ENCODE data around the gene CHST8.

The CHST8 gene

GRCh38 chr19:33780746-33781145 is 159.0 kb downstream of the CHST8 start:
- no peak for TF ChIP-seq CTCF (IDR thresholded peaks at IDR 0.05; ENCODE audit: low read length)
- no peak for TF ChIP-seq EZH2phosphoT487 (IDR thresholded peaks at IDR 0.05; ENCODE audit: low read length)
- no peak for TF ChIP-seq EZH2 (optimal IDR thresholded peaks at IDR 0.05; ENCODE audit: low read depth, low read length)
- Histone ChIP-seq H3K9me2 (replicated peaks; ENCODE audit: insufficient read depth, low read length) (no peaks in the 10 kb centered on the region), H4K20me1 (ENCODE audit: insufficient read depth, low read length) (no peaks in the 10 kb centered on the region), H3K9me3 (replicated peaks; ENCODE audit: insufficient read depth, low read length) (no peaks in the 10 kb centered on the region), H2AFZ (ENCODE audit: low read length) (no peak overlapping the region), H3K4me2 (ENCODE audit: low read depth, low read length) (no peak overlapping the region), H3K4me3 (ENCODE audit: low read length) (no peak overlapping the region), H3K9ac (ENCODE audit: low read length) (no peak overlapping the region), H3K27ac (ENCODE audit: low read length) (no peak overlapping the region), H3K36me3 (replicated peaks; ENCODE audit: insufficient read depth, low read length) (no peaks in the 10 kb centered on the region), H3K4me1 (ENCODE audit: low read length) (no peaks in the 10 kb centered on the region), H3K79me2 (ENCODE audit: low read length) (no peaks in the 10 kb centered on the region), H3F3A (ENCODE audit: insufficient read depth, low read length) (no peaks in the 10 kb centered on the region), H3K27me3 (replicated peaks; ENCODE audit: insufficient read depth, low read length) (peaks cover 67% of the 10 kb centered on the region)
- DNase-seq = no peak

- H3K27me3 ChIP-seq (replicated peaks; ENCODE audit: insufficient read depth, low read length) = peaks cover 72% of the 10 kb centered on the region
- H3K4me1 ChIP-seq (ENCODE audit: low read length) = no peaks in the 10 kb centered on the region
- H3K4me2 ChIP-seq (ENCODE audit: low read depth, low read length) = no peak overlapping the region
- no peaks in the 10 kb centered on the region for H3K79me2 ChIP-seq (ENCODE audit: low read length)
- TF ChIP-seq EZH2phosphoT487 (IDR thresholded peaks at IDR 0.05; ENCODE audit: low read length) (no peak), EZH2 (optimal IDR thresholded peaks at IDR 0.05; ENCODE audit: low read depth, low read length) (no peak), CTCF (IDR thresholded peaks at IDR 0.05; ENCODE audit: low read length) (no peak)
- H3K9me3 ChIP-seq (replicated peaks; ENCODE audit: insufficient read depth, low read length) = no peaks in the 10 kb centered on the region
- no peaks in the 10 kb centered on the region for H4K20me1 ChIP-seq (ENCODE audit: insufficient read depth, low read length)
- no peak overlapping the region for H3K27ac ChIP-seq (ENCODE audit: low read length)
- no peak overlapping the region for H3K4me3 ChIP-seq (ENCODE audit: low read length)
- no peaks in the 10 kb centered on the region for H3K9me2 ChIP-seq (replicated peaks; ENCODE audit: insufficient read depth, low read length)
- no peaks in the 10 kb centered on the region for H3F3A ChIP-seq (ENCODE audit: insufficient read depth, low read length)
- DNase-seq = no peak
- no peak overlapping the region for H3K9ac ChIP-seq (ENCODE audit: low read length)
- no peaks in the 10 kb centered on the region for H3K36me3 ChIP-seq (replicated peaks; ENCODE audit: insufficient read depth, low read length)
- no peak overlapping the region for H2AFZ ChIP-seq (ENCODE audit: low read length)
Measured at GRCh38 chr19:33781415-33781935, 159.7 kb downstream of the CHST8 start.

- DNase-seq = no peak
- Histone ChIP-seq H3K27ac (ENCODE audit: low read length) (no peak overlapping the region), H3K36me3 (replicated peaks; ENCODE audit: insufficient read depth, low read length) (no peaks in the 10 kb centered on the region), H3K27me3 (replicated peaks; ENCODE audit: insufficient read depth, low read length) (peaks cover 77% of the 10 kb centered on the region), H3K9me3 (replicated peaks; ENCODE audit: insufficient read depth, low read length) (no peaks in the 10 kb centered on the region), H3K4me1 (ENCODE audit: low read length) (no peaks in the 10 kb centered on the region), H3K4me3 (ENCODE audit: low read length) (no peak overlapping the region), H4K20me1 (ENCODE audit: insufficient read depth, low read length) (no peaks in the 10 kb centered on the region), H3K79me2 (ENCODE audit: low read length) (no peaks in the 10 kb centered on the region), H3F3A (ENCODE audit: insufficient read depth, low read length) (no peaks in the 10 kb centered on the region), H3K9me2 (replicated peaks; ENCODE audit: insufficient read depth, low read length) (no peaks in the 10 kb centered on the region), H3K9ac (ENCODE audit: low read length) (no peak overlapping the region), H2AFZ (ENCODE audit: low read length) (no peak overlapping the region), H3K4me2 (ENCODE audit: low read depth, low read length) (no peak overlapping the region)
- TF ChIP-seq EZH2phosphoT487 (IDR thresholded peaks at IDR 0.05; ENCODE audit: low read length) (no peak), CTCF (IDR thresholded peaks at IDR 0.05; ENCODE audit: low read length) (no peak), EZH2 (optimal IDR thresholded peaks at IDR 0.05; ENCODE audit: low read depth, low read length) (no peak)
Measured at GRCh38 chr19:33781996-33782395, 160.2 kb downstream of the CHST8 start.
